Chondrocyte (in vitro differentiated cells): ENCODE results near the gene RGS7. TPM values are rescaled to one million over a fixed set of nuclear protein-coding genes. Genes with fewer than 3 reads are reported as not detected.

Experiments used
- DNase-seq: peaks from one replicate; pipeline ENCODE4 v3.0.0; 2021; ENCODE audit warnings: mixed read lengths, low spot score
- H3K27ac Mint-ChIP-seq: one replicate; pipeline ENCODE4 v1.8.0; 2021; ENCODE audit warnings: mild to moderate bottlenecking, moderate library complexity, mixed read lengths; ENCODE audit not compliant: unreplicated experiment
- H3K27me3 Mint-ChIP-seq: 2 replicates; pipeline ENCODE4 v1.8.0; 2021; ENCODE audit warnings: low read depth, mixed read lengths
- H3K36me3 Mint-ChIP-seq: 2 replicates; pipeline ENCODE4 v1.8.0; 2021; ENCODE audit warnings: low read depth, mixed read lengths
- H3K4me1 Mint-ChIP-seq: 2 replicates; pipeline ENCODE4 v1.8.0; 2021; ENCODE audit warnings: low read depth, mild to moderate bottlenecking, mixed read lengths
- H3K4me3 Mint-ChIP-seq: one replicate; pipeline ENCODE4 v1.8.0; 2021; ENCODE audit warnings: mild to moderate bottlenecking, moderate library complexity, mixed read lengths; ENCODE audit not compliant: unreplicated experiment
- H3K9me3 Mint-ChIP-seq: 2 replicates; pipeline ENCODE4 v1.8.0; 2021; ENCODE audit warnings: low read depth, mixed read lengths
- CTCF ChIP-seq: fragments of 200-600 bp; sonication (generic); IDR thresholded peaks from 2 replicates; pipeline ENCODE4 v1.5.0; 2021; ENCODE audit warnings: antibody characterized with exemption, mild to moderate bottlenecking, moderate library complexity
- total RNA-seq: library from RNA; stranded (reverse); gene quantifications from 3 replicates; pipeline ENCODE4 v1.2.1, GENCODE V29; 2021

The RGS7 gene
- total RNA-seq, 1 donor from 2014 or later, result 3.9 TPM

- H3K36me3 Mint-ChIP-seq, result no peaks in the 10 kb centered on the region
- TF ChIP-seq CTCF, result no peak
- H3K27ac Mint-ChIP-seq, result no peak overlapping the region
- H3K4me3 Mint-ChIP-seq, result no peak overlapping the region
- no peak for DNase-seq
- H3K9me3 Mint-ChIP-seq, result no peaks in the 10 kb centered on the region
- peaks cover 12% of the 10 kb centered on the region for H3K4me1 Mint-ChIP-seq
- no peaks in the 10 kb centered on the region for H3K27me3 Mint-ChIP-seq
Measured at GRCh38 chr1:241140670-241141069, 216.3 kb downstream of the RGS7 start.

- TF ChIP-seq CTCF, result no peak
- Mint-ChIP-seq H3K27ac (peak overlapping the region; percentile 71), H3K4me1 (peaks cover 9% of the 10 kb centered on the region), H3K4me3 (no peak overlapping the region), H3K27me3 (no peaks in the 10 kb centered on the region), H3K36me3 (peaks cover 3% of the 10 kb centered on the region), H3K9me3 (no peaks in the 10 kb centered on the region)
- no peak for DNase-seq
Measured at GRCh38 chr1:241139047-241139446, 218.0 kb downstream of the RGS7 start.

- no peak for TF ChIP-seq CTCF
- no peak overlapping the region for H3K27ac Mint-ChIP-seq
- peaks cover 9% of the 10 kb centered on the region for H3K4me1 Mint-ChIP-seq
- H3K36me3 Mint-ChIP-seq, result peaks cover 3% of the 10 kb centered on the region
- no peaks in the 10 kb centered on the region for H3K27me3 Mint-ChIP-seq
- H3K9me3 Mint-ChIP-seq, result no peaks in the 10 kb centered on the region
- DNase-seq, result no peak
- H3K4me3 Mint-ChIP-seq, result no peak overlapping the region
Measured at GRCh38 chr1:241138248-241138647, 218.8 kb downstream of the RGS7 start.

DNA sequence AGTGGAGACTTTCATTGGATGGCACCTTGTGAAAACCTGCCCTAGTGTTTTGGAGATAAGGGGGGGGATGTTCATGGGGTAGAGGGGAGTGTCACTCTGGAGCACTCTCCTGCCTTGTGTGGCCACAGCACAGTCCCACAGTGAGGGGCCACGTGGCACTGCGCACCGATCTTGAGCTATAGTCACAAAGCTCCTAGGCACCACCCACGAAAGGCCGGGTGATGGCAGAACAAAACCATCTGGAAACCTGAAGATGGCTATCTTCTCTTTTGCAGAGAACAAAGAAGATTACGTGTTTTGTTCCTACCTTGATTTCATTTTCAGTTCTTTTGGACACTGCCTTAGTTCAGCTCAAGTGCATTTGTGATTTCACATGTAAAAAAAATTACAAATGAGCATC lies 220.6 kb downstream of the RGS7 start:
- no peak overlapping the region for H3K4me3 Mint-ChIP-seq
- no peak for DNase-seq
- peaks cover 3% of the 10 kb centered on the region for H3K36me3 Mint-ChIP-seq
- H3K9me3 Mint-ChIP-seq, result no peaks in the 10 kb centered on the region
- H3K4me1 Mint-ChIP-seq, result peaks cover 9% of the 10 kb centered on the region
- no peak overlapping the region for H3K27ac Mint-ChIP-seq
- H3K27me3 Mint-ChIP-seq, result no peaks in the 10 kb centered on the region
- no peak for TF ChIP-seq CTCF

DNA sequence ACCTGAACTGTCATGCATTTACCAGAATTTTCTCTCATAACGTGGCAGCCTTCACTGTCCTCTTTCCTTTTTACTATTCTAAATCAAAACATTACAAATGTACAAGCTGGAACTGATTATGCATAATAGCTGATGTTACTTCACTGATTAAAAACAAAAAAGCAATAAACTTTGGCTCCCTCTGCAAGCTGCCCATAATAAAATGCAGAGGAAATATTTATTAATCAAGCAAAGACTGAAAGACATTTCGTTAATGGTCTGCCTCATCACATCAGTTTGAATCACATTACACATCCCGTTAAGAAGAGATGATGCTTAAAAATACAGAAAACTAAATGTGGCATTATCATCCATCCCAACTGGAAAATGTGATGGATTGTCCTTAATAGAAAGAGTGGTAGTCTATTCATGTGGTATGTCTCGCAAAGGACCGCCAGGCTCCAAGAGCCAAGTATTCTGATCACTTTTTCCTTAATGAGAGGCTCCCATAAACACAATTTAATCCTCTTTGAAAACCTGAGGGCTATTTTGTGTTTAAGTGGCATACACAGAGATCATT lies 225.3 kb downstream of the RGS7 start:
- DNase-seq, result no peak
- H3K36me3 Mint-ChIP-seq, result peaks cover 3% of the 10 kb centered on the region
- no peak overlapping the region for H3K4me3 Mint-ChIP-seq
- H3K9me3 Mint-ChIP-seq, result no peaks in the 10 kb centered on the region
- H3K27me3 Mint-ChIP-seq, result no peaks in the 10 kb centered on the region
- H3K27ac Mint-ChIP-seq, result no peak overlapping the region
- no peak for TF ChIP-seq CTCF
- H3K4me1 Mint-ChIP-seq, result peaks cover 7% of the 10 kb centered on the region
